NOMO-1 treated with dmso at 0.1 percent for 144 hours (cell line): ENCODE data around the gene ROBO2.

ENCODE experiments used
- DNase-seq: peaks from one replicate; lab custom pipeline; 2025; ENCODE audit not compliant: unreplicated experiment; lab: John Stamatoyannopoulos, UW

ROBO2 gene

GRCh38 chr3:77652624-77653023, 612.7 kb downstream of the ROBO2 start:
- DNase-seq, result no peak

- DNase-seq, result no peak
These were observed 615.5 kb downstream of the ROBO2 start for GRCh38 chr3:77655396-77655795.

GRCh38 chr3:77660718-77661117, 620.8 kb downstream of the ROBO2 start:
- DNase-seq, result no peak

GRCh38 chr3:77667901-77668300, 628.0 kb downstream of the ROBO2 start:
- DNase-seq, result no peak

GRCh38 chr3:77668376-77668775, 628.5 kb downstream of the ROBO2 start:
- DNase-seq, result no peak

- DNase-seq, result no peak
These were observed 632.1 kb downstream of the ROBO2 start for GRCh38 chr3:77672016-77672415.

DNA sequence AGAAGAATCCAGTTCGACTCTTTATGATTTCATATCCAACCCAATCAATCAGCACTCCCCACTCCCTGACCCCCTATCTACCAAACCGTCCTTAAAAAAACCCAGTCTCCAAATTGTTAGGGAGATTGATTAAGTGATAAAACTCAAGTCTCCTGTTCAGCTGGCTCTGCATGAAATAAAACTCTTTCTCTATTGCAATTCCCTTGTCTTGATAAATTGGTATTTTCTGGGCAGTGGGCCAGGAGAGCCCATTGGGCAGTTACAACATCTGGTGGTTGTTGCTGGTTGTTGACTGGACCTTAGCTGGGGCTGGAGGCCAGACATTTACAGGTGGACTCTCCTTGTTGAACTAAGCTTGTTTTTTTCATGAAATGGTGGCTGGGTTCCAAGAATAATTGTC, 642.3 kb downstream of the ROBO2 start:
- DNase-seq, result no peak

DNA sequence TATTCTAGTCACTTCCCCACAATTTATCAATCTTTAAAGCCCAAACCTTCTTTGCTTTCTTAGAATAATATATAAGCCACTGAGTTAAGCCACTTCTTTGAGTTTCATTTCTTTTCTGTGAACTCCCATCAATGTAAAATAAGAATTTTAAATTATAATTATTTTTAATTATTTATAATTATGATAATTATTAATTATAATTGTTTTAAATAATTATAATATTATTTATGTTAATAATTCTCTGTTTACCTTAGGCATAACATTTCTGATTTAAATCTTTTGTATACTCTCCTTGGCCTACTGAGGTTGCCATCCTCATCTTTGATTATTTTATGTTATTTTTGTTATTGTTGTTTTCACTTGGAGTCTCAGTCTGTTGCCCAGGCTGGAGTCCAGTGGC, 644.2 kb downstream of the ROBO2 start:
- DNase-seq, result no peak

GRCh38 chr3:77685713-77686112, 645.8 kb downstream of the ROBO2 start:
- DNase-seq, result no peak

- no peak for DNase-seq
These were observed 646.7 kb downstream of the ROBO2 start for GRCh38 chr3:77686560-77686959.

DNA sequence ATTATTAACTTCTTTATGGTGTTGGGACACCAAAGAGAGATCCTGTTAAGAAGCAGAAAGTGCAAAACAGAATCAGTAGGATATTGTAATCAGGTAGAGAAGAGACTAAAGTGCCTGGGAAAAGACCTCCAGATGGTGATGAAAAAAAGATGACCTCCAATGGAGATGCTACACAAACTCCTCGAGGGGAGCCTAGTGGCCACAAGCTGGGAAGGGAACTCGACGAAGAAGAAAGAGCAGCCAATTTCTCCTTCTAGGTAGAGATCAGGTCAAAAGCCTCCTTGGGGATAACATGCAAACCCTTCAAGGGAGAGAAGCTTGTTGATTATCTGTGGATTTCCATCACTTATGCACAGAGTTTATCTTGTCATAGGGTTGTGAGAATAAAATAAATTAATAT, 647.6 kb downstream of the ROBO2 start:
- no peak for DNase-seq

- DNase-seq, result no peak
These were observed 650.5 kb downstream of the ROBO2 start for GRCh38 chr3:77690284-77690845.

DNA sequence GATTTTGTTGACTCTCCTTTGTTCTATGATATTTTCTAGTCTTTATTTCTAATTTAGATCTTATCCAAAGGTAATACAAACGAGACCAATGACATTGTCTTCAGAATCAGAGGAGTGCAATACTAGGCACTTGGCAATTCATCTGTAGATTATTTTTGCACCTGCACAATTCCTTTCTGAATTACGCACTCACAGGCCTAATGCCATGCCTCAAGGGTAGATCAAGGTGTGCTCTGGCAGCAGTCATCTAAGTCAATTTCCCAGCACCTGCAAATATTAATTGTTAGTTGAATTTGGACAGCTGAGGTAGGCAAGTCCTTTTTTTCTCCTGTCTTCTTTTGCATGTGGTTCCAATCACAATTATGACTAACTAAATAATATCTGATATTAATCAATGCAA, 653.2 kb downstream of the ROBO2 start:
- no peak for DNase-seq

DNA sequence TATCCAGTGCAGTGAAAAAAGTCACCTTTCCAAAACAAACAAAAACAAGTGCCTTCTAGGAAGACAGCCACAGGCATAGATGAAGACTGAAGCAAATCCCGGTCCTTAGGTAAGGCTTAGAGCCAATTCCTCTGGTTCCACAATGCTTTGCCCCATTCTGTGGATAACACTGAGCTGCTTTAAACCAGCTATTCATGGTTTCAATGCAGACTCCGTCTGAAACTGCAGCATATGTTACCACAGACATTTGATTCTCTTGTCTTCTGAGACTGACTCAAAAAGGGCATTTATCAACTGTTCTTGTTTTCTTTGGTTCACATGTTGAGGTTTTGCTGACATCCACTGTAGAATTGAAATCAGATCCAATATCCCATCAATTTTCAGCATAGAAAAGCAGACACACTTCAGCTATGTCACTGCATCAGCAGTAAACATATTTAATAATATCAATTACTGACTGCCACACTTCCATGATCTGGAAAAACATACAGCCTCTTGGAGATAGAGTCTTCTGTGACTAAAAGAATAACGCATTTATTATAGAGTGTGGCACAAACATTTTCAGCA, 659.3 kb downstream of the ROBO2 start:
- no peak for DNase-seq
